Measurements from ENCODE around the gene GFRA1.
"Not testable (repeated sequence)": the region's sequence is repeated elsewhere in the genome, so short reads cannot be mapped to it uniquely, and the experiment has no call there.

The GFRA1 gene

DNA sequence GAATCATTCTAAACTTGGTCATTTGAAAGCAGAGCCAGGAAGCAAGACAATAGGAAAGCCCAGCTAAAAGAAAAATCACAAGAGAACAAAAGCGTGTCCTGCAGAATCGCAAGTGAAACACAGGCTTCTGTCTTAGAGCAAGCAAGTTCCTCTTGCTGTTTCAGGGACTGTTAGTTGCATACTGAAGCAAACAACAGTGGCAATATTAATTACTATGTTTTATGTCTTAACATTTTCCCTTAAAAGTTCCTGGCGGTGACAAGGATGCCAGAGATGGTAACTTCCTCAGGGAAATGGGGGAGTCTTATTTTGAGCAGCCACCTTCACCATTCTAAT, 217.1 kb downstream of the GFRA1 start:
- Histone ChIP-seq H3K4me1 (no peaks in the 10 kb centered on the region), H3K4me3 (no peak overlapping the region), H3K27me3 (peaks cover 0 to 5% of the 10 kb centered on the region in 2 donors), H3K27ac (no peak overlapping the region), H3K36me3 (no peaks in the 10 kb centered on the region), H3K9me3 (no peaks in the 10 kb centered on the region)
- DNase-seq = no peak
- TF ChIP-seq, protein P1, sequence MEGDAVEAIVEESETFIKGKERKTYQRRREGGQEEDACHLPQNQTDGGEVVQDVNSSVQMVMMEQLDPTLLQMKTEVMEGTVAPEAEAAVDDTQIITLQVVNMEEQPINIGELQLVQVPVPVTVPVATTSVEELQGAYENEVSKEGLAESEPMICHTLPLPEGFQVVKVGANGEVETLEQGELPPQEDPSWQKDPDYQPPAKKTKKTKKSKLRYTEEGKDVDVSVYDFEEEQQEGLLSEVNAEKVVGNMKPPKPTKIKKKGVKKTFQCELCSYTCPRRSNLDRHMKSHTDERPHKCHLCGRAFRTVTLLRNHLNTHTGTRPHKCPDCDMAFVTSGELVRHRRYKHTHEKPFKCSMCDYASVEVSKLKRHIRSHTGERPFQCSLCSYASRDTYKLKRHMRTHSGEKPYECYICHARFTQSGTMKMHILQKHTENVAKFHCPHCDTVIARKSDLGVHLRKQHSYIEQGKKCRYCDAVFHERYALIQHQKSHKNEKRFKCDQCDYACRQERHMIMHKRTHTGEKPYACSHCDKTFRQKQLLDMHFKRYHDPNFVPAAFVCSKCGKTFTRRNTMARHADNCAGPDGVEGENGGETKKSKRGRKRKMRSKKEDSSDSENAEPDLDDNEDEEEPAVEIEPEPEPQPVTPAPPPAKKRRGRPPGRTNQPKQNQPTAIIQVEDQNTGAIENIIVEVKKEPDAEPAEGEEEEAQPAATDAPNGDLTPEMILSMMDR (IDR thresholded peaks at IDR 0.05) = no peak
- intact Hi-C loops (cut with DNase I; ENCODE audit: low total_unique reads) = no loop called here

DNA sequence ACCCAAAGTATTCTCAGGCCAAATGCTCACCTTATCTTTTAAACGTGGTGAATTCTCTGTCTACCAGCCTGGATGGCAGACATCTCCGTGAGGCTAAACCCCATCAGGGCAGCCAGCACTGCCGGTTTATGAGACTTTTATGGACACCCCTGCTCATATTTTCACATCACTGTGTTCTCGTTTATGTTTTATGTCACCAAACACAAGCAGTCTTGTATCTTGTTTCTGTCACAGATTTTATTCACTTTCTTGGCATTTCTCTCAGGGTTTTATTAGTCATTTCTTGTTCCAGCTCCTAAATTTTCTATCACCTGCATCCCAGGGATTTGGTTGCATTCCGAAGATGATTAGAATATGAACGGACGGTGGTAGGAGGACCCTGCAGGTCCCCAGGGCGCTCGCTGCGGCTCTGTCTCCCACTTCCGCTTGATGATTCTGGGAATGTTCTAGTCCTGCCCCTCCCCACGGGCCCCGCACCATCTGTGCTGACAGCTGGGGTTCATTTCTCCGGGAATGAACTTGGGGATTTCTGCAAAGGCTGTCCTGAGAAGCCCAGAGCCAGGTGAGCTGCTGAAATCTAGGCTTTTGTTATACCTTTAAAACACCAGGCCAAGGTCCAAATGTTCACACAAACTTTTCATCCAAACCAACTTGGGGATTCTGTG, 217.6 kb downstream of the GFRA1 start:
- Histone ChIP-seq H3K36me3 (no peaks in the 10 kb centered on the region), H3K4me1 (no peaks in the 10 kb centered on the region), H3K4me3 (no peak overlapping the region), H3K9me3 (no peaks in the 10 kb centered on the region), H3K27ac (no peak overlapping the region), H3K27me3 (peaks cover 0 to 5% of the 10 kb centered on the region in 2 donors)
- no peak for DNase-seq
- intact Hi-C loops (cut with DNase I; ENCODE audit: low total_unique reads) = no loop called here
- TF ChIP-seq, protein P1 (IDR thresholded peaks at IDR 0.05) = no peak

DNA sequence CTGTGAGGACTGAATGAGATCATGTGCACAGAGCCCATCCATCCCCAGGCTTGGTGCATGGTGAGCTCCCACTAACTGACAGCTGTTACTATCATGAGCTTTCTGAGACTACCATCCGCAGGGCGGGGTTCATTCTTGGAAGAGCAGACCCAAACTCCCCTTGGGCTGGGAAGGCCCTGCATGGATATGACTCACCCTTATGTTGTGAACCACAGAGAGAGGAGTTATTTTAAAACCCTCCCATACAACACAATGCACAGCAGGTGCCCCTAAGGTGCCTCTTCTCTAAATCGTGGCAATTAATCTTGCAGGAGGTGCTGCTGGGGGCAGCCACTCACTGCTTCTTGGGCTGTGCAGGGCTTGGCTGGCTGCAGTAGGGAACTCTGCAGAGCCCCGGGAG, 219.1 kb downstream of the GFRA1 start:
- intact Hi-C loops (cut with DNase I; ENCODE audit: low total_unique reads) = no loop called here
- no peak overlapping the region for H3K4me3 ChIP-seq
- no peaks in the 10 kb centered on the region for H3K9me3 ChIP-seq
- H3K4me1 ChIP-seq = peaks cover 0 to 5% (median 0%) of the 10 kb centered on the region in 4 donors
- H3K36me3 ChIP-seq = no peaks in the 10 kb centered on the region
- DNase-seq = no peak
- TF ChIP-seq, protein P1 (IDR thresholded peaks at IDR 0.05) = no peak
- H3K27ac ChIP-seq = no peak overlapping the region
- H3K27me3 ChIP-seq = peaks cover 0 to 5% of the 10 kb centered on the region in 2 donors

DNA sequence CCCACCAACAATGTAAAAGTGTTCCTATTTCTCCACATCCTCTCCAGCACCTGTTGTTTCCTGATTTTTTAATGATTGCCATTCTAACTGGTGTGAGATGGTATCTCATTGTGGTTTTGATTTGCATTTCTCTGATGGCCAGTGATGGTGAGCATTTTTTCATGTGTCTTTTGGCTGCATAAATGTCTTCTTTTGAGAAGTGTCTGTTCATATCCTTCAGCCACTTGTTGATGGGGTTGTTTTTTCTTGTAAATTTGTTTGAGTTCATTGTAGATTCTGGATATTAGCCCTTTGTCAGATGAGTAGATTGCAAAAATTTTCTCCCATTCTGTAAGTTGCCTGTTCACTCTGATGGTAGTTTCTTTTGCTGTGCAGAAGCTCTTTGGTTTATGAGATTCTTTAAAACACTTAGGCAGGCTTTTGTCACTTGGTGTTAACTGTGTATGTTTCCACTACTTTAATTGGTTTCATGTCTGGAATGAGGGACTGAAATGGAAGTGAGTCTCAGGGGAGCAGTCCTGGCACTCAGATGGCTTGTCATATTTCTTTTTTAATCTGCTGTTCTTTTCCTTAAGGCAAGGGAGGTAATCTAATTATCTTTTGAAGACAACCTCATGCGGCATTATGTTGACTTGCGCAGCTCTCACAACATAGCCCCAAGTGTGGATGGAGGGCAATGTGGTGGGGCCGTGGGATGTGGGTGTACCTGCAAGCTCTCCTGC, 219.8 kb downstream of the GFRA1 start:
- DNase-seq; H3K4me1 ChIP-seq; intact Hi-C loops (cut with DNase I; ENCODE audit: low total_unique reads); H3K27ac ChIP-seq; H3K9me3 ChIP-seq; H3K27me3 ChIP-seq; H3K36me3 ChIP-seq; H3K4me3 ChIP-seq: not testable (repeated sequence)

DNA sequence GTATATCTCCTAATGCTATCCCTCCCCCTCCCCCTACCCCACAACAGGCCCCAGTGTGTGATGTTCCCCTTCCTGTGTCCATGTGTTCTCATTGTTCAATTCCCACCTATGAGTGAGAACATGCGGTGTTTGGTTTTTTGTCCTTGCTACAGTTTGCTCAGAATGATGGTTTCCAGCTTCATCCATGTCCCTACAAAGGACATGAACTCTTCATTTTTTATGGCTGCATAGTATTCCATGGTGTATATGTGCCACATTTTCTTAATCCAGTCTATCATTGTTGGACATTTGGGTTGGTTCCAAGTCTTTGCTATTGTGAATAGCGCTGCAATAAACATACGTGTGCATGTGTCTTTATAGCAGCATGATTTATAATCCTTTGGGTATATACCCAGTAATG, 220.5 kb downstream of the GFRA1 start:
- H3K9me3 ChIP-seq; H3K27ac ChIP-seq; intact Hi-C loops (cut with DNase I; ENCODE audit: low total_unique reads); DNase-seq; H3K27me3 ChIP-seq; H3K4me1 ChIP-seq; H3K4me3 ChIP-seq; H3K36me3 ChIP-seq: not testable (repeated sequence)

DNA sequence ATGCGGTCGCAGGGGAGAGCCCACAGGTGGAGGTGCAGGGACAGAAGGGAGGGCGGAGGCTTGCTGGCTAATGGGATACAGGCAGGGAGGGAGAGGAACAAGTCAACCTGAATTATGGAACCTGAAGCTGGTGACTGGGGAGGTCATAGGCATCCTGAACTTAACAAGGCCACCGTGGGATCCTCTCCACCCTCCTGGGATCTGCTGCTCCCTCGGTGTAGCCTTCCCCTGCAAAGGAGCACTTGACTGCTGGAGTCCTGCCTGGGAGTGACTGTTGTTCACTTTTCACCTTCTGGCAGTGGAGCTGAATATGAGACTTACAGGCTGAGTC, 223.1 kb downstream of the GFRA1 start:
- Histone ChIP-seq H3K27ac (no peak overlapping the region), H3K4me1 (peaks cover 0 to 23% (median 14%) of the 10 kb centered on the region in 4 donors), H3K27me3 (no peaks in the 10 kb centered on the region), H3K9me3 (no peaks in the 10 kb centered on the region), H3K4me3 (no peak overlapping the region), H3K36me3 (no peaks in the 10 kb centered on the region)
- TF ChIP-seq, protein P1 (IDR thresholded peaks at IDR 0.05) = no peak
- intact Hi-C loops (cut with DNase I; ENCODE audit: low total_unique reads) = no loop called here
- DNase-seq = no peak
